Uterus (tissue), 2 donors: ENCODE results near the gene CLMP.

Experiments
- POLR2A ChIP-seq, 2 donors: fragments of 450-650 bp; IDR thresholded peaks; one replicate each; pipeline ENCODE4 v1.6.1; 2016; ENCODE audit warnings: antibody characterized with exemption in 2 of 2, mild to moderate bottlenecking in 1 of 2, moderate library complexity in 1 of 2
- TF ChIP-seq, protein P1 (sequence below), 4 experiments: fragments of 200-600 bp in 2 of 4; fragments of 450-650 bp in 2 of 4; sonication (generic) in 2 of 4; IDR thresholded peaks; one replicate each; pipeline ENCODE4 v1.5.1; 2016 to 2019; ENCODE audit warnings: antibody characterized with exemption in 4 of 4, mild to moderate bottlenecking in 2 of 4, moderate library complexity in 1 of 4

GRCh38 chr11:123180574-123180973 lies 14.5 kb downstream of the CLMP start:
- TF ChIP-seq, protein P1, sequence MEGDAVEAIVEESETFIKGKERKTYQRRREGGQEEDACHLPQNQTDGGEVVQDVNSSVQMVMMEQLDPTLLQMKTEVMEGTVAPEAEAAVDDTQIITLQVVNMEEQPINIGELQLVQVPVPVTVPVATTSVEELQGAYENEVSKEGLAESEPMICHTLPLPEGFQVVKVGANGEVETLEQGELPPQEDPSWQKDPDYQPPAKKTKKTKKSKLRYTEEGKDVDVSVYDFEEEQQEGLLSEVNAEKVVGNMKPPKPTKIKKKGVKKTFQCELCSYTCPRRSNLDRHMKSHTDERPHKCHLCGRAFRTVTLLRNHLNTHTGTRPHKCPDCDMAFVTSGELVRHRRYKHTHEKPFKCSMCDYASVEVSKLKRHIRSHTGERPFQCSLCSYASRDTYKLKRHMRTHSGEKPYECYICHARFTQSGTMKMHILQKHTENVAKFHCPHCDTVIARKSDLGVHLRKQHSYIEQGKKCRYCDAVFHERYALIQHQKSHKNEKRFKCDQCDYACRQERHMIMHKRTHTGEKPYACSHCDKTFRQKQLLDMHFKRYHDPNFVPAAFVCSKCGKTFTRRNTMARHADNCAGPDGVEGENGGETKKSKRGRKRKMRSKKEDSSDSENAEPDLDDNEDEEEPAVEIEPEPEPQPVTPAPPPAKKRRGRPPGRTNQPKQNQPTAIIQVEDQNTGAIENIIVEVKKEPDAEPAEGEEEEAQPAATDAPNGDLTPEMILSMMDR (IDR thresholded peaks at IDR 0.05), result no peak
- TF ChIP-seq POLR2A (IDR thresholded peaks at IDR 0.05), result no peak
